ENCODE results near the gene CASQ2.

DNA sequence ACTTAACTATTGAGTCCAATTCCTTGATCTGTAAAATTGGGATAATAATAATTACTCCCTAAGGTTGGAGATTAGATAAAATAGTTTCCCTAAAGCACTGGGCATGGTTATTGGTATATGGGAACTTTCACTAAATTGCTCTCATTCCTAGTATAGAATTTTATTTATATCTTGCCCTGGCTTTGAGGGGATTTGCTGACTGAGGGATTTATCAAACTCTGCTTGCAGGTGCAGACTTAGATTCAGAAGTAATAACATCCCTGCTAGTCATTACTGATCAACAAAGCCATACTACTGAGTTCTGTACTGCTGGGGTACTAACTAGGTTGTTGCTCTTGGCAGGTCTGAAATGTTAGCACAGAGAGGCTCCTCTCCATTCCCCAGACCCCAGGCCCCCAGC is 41.9 kb downstream of the CASQ2 start:
- TF ChIP-seq EGR1 (IDR thresholded peaks at IDR 0.05; ENCODE audit: borderline replicate concordance in 1 of 2, low read depth in 2 of 2, low read length in 2 of 2) (no peak), SIX5 (IDR thresholded peaks at IDR 0.05; ENCODE audit: low read depth, low read length, severe bottlenecking) (no peak), POLR2A (IDR thresholded peaks at IDR 0.05; ENCODE audit: low read depth, low read length) (no peak), ZSCAN29 (IDR thresholded peaks at IDR 0.05) (no peak), EZH2 (IDR thresholded peaks at IDR 0.05; ENCODE audit: borderline replicate concordance, control insufficient read depth, low read depth, low read length) (no peak), PBX3 (IDR thresholded peaks at IDR 0.05; ENCODE audit: insufficient replicate concordance, low read depth, low read length) (no peak), TCF12 (IDR thresholded peaks at IDR 0.05; ENCODE audit: low read depth, low read length) (no peak), MEF2A (IDR thresholded peaks at IDR 0.05; ENCODE audit: insufficient read depth, low read depth, low read length) (no peak)
- TF ChIP-seq, protein P1, sequence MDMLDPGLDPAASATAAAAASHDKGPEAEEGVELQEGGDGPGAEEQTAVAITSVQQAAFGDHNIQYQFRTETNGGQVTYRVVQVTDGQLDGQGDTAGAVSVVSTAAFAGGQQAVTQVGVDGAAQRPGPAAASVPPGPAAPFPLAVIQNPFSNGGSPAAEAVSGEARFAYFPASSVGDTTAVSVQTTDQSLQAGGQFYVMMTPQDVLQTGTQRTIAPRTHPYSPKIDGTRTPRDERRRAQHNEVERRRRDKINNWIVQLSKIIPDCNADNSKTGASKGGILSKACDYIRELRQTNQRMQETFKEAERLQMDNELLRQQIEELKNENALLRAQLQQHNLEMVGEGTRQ (IDR thresholded peaks at IDR 0.05; ENCODE audit: borderline replicate concordance, low read depth, low read length), result no peak
- TF ChIP-seq, protein P2, sequence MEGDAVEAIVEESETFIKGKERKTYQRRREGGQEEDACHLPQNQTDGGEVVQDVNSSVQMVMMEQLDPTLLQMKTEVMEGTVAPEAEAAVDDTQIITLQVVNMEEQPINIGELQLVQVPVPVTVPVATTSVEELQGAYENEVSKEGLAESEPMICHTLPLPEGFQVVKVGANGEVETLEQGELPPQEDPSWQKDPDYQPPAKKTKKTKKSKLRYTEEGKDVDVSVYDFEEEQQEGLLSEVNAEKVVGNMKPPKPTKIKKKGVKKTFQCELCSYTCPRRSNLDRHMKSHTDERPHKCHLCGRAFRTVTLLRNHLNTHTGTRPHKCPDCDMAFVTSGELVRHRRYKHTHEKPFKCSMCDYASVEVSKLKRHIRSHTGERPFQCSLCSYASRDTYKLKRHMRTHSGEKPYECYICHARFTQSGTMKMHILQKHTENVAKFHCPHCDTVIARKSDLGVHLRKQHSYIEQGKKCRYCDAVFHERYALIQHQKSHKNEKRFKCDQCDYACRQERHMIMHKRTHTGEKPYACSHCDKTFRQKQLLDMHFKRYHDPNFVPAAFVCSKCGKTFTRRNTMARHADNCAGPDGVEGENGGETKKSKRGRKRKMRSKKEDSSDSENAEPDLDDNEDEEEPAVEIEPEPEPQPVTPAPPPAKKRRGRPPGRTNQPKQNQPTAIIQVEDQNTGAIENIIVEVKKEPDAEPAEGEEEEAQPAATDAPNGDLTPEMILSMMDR (IDR thresholded peaks at IDR 0.05 in 2 of 3, conservative IDR thresholded peaks at IDR 0.05 in 1 of 3; ENCODE audit: control insufficient read depth in 2 of 3, extremely low read depth in 1 of 3, insufficient read depth in 1 of 3, low read depth in 3 of 3, low read length in 3 of 3), result no peak
- TF ChIP-seq, protein P3, sequence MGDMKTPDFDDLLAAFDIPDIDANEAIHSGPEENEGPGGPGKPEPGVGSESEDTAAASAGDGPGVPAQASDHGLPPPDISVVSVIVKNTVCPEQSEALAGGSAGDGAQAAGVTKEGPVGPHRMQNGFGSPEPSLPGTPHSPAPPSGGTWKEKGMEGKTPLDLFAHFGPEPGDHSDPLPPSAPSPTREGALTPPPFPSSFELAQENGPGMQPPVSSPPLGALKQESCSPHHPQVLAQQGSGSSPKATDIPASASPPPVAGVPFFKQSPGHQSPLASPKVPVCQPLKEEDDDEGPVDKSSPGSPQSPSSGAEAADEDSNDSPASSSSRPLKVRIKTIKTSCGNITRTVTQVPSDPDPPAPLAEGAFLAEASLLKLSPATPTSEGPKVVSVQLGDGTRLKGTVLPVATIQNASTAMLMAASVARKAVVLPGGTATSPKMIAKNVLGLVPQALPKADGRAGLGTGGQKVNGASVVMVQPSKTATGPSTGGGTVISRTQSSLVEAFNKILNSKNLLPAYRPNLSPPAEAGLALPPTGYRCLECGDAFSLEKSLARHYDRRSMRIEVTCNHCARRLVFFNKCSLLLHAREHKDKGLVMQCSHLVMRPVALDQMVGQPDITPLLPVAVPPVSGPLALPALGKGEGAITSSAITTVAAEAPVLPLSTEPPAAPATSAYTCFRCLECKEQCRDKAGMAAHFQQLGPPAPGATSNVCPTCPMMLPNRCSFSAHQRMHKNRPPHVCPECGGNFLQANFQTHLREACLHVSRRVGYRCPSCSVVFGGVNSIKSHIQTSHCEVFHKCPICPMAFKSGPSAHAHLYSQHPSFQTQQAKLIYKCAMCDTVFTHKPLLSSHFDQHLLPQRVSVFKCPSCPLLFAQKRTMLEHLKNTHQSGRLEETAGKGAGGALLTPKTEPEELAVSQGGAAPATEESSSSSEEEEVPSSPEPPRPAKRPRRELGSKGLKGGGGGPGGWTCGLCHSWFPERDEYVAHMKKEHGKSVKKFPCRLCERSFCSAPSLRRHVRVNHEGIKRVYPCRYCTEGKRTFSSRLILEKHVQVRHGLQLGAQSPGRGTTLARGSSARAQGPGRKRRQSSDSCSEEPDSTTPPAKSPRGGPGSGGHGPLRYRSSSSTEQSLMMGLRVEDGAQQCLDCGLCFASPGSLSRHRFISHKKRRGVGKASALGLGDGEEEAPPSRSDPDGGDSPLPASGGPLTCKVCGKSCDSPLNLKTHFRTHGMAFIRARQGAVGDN (IDR thresholded peaks at IDR 0.05), result no peak
